AG08396 (cell line): ENCODE data around the gene FBXW8.

Experiments used
- DNase-seq: peaks from one replicate; pipeline ENCODE4 v3.0.0; 2012; ENCODE audit warnings: low spot score, mixed read lengths

Gene FBXW8

GRCh38 chr12:117076410-117077372 is 165.9 kb downstream of the FBXW8 start:
- no peak for DNase-seq

- DNase-seq, result no peak
Measured at GRCh38 chr12:117079487-117079886, 168.7 kb downstream of the FBXW8 start.

DNA sequence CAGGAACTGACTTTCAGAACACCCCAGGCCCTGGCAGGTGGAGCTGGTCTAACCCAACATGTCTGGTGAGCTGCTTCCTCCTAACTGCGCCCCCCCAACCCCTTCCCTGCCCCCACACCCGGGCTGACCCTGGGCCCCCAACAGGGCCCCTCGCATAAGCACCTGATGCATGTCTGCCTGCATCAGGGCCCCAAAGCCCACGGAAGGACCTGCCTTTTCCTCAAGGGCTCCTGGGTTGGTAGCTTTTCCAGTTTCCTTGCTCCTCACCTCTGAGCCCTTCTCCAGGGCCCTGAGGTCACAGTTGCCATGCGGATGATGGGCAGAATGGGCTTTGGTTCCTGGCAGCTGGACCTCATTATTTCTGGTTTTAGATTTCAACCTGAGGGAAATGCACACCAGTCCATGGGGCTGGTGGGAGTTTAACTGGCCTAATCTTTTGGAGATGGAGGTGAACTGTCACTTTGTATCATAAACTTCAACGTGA is 170.0 kb downstream of the FBXW8 start:
- no peak for DNase-seq
